ENCODE measurements around the gene NRBF2.
A peak's percentile ranks its signal among the peaks of the same experiment; 100 is the strongest.

The NRBF2 gene

DNA sequence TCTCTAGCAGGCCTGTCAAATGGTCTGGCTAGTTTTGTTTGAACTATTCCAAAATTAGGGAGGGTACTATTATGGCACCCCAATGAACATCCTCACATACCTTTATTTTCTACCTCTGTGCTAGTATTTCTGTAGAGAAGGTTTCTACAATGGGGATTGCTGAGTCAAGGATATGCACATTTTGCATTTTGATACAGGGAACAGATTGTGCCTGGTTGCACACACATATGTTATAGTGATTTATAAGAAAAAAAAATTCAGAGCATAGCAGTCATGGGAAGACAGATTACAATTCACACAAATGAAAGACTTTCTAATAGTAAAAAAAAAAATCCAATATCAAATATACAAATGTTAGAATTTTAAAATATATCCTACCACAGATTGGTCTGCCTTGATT lies 14.1 kb upstream of the NRBF2 start:
- Histone ChIP-seq H3K79me2 (ENCODE audit: control insufficient read depth, insufficient read depth, low read length, unreplicated experiment) (no peaks in the 10 kb centered on the region), H2AFZ (ENCODE audit: low read length, unreplicated experiment) (no peak overlapping the region), H3K27ac (ENCODE audit: low read depth, low read length) (no peak overlapping the region), H3K27me3 (ENCODE audit: insufficient read depth, low read length) (no peaks in the 10 kb centered on the region), H3K36me3 (ENCODE audit: insufficient read depth, low read length) (no peaks in the 10 kb centered on the region), H3K4me1 (ENCODE audit: control insufficient read depth, insufficient read depth, low read length, unreplicated experiment) (peaks cover 31% of the 10 kb centered on the region), H3K4me3 (ENCODE audit: low read depth, low read length) (no peak overlapping the region)

DNA sequence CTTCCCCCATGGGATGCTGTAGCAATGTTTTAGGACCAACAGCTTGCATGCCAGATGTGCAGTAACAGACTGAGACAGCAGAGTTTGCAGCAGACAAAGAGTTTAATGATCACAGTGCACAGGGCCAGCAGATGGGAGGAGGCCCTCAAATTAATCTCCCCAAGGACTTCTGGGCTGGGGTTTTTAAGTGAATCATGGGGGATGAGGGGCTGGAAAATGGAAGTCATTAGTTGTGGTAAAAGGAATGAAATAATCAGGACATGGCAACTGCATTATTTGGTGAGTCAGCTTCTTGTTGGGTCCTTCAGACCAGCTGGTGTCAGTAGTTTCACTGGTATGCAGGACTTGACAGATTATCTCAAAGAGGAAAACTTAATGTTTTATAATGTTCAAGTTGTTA lies 12.6 kb upstream of the NRBF2 start:
- no peak overlapping the region for H2AFZ ChIP-seq (ENCODE audit: low read length, unreplicated experiment)
- H3K4me3 ChIP-seq (ENCODE audit: low read depth, low read length), result no peak overlapping the region
- no peaks in the 10 kb centered on the region for H3K36me3 ChIP-seq (ENCODE audit: insufficient read depth, low read length)
- H3K27ac ChIP-seq (ENCODE audit: low read depth, low read length), result 0 out of 2 replicates have a peak overlapping the region, but pooled peaks have one; percentile 26
- H3K4me1 ChIP-seq (ENCODE audit: control insufficient read depth, insufficient read depth, low read length, unreplicated experiment), result peaks cover 19% of the 10 kb centered on the region
- H3K27me3 ChIP-seq (ENCODE audit: insufficient read depth, low read length), result no peaks in the 10 kb centered on the region
- no peaks in the 10 kb centered on the region for H3K79me2 ChIP-seq (ENCODE audit: control insufficient read depth, insufficient read depth, low read length, unreplicated experiment)

DNA sequence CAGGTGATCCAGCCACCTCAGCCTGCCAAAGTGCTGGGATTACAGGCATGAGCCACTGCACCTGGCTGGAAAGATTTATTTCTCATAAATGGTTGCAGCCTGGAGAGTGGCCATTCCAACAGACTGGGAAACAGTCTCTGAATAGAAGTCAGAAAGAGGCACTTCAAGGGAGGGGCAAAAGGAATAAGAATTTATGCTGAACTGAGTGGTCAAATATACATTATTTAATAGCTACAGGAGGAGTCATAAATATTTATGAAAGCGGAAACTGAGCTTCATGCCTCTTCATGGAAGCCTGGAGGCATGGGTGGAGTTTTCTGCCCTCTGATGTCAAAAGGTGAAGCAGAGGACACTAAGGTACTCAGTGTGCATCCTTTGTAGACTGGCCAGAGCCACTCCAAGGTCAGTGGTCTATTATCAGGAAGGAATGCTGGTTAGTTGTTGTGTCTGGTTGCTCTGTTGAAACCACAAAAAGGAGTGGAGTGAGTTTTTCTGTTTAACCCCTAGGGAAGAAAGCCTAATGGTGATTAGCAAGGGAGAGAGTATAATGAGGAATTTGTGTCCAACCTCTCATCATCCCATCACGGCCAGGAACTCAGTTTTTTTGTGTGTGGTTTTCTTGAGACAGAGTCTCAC lies 9.3 kb upstream of the NRBF2 start:
- Histone ChIP-seq H3K27ac (ENCODE audit: low read depth, low read length) (no peak overlapping the region), H3K4me3 (ENCODE audit: low read depth, low read length) (no peak overlapping the region), H2AFZ (ENCODE audit: low read length, unreplicated experiment) (no peak overlapping the region), H3K27me3 (ENCODE audit: insufficient read depth, low read length) (no peaks in the 10 kb centered on the region), H3K36me3 (ENCODE audit: insufficient read depth, low read length) (no peaks in the 10 kb centered on the region), H3K79me2 (ENCODE audit: control insufficient read depth, insufficient read depth, low read length, unreplicated experiment) (no peaks in the 10 kb centered on the region), H3K4me1 (ENCODE audit: control insufficient read depth, insufficient read depth, low read length, unreplicated experiment) (peaks cover 11% of the 10 kb centered on the region)

DNA sequence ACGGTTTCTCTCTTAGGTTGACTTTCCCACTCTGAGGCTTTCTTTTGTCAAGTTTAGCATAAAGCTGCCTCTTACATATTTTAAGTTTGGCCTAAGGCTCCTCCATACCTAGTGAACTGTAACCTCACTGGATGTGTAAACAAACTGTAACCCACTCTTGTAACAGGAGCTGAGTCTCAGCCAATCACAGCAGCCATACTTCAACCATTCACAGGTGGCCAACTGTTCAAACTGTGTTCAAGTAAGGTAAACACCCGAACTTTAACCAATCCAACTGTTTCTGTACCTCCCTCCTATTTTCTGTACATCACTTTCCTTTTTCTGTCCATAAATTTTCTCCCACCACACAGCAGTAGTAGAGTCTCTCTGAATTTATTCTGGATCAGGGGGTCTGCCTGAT lies 7.7 kb upstream of the NRBF2 start:
- Histone ChIP-seq H3K4me1 (ENCODE audit: control insufficient read depth, insufficient read depth, low read length, unreplicated experiment) (peaks cover 7% of the 10 kb centered on the region), H3K79me2 (ENCODE audit: control insufficient read depth, insufficient read depth, low read length, unreplicated experiment) (no peaks in the 10 kb centered on the region), H3K27ac (ENCODE audit: low read depth, low read length) (no peak overlapping the region), H3K36me3 (ENCODE audit: insufficient read depth, low read length) (no peaks in the 10 kb centered on the region), H2AFZ (ENCODE audit: low read length, unreplicated experiment) (no peak overlapping the region), H3K4me3 (ENCODE audit: low read depth, low read length) (no peak overlapping the region), H3K27me3 (ENCODE audit: insufficient read depth, low read length) (no peaks in the 10 kb centered on the region)

DNA sequence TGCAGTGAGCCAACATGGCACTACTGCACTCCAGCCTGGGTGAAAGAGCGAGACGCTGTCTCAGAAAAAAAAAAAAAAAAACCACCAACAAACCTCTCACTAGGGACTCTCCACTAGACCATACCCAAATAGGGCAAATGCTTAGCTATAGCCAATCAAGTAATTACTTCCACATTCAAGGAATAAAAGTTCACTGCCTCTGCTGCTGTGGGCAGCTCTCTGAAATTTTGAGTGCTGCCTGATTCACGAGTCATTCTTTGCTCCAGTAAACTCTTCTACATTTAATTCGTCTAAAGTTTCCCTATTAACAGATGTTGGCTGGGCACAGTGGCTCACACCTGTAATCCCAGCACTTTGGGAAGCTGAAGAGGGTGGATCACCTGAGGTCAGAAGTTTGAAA lies 4.7 kb upstream of the NRBF2 start:
- H3K27ac ChIP-seq (ENCODE audit: low read depth, low read length), result no peak overlapping the region
- H3K27me3 ChIP-seq (ENCODE audit: insufficient read depth, low read length), result no peaks in the 10 kb centered on the region
- H3K36me3 ChIP-seq (ENCODE audit: insufficient read depth, low read length), result no peaks in the 10 kb centered on the region
- H3K4me1 ChIP-seq (ENCODE audit: control insufficient read depth, insufficient read depth, low read length, unreplicated experiment), result peaks cover 3% of the 10 kb centered on the region
- H3K4me3 ChIP-seq (ENCODE audit: low read depth, low read length), result no peak overlapping the region
- no peak overlapping the region for H2AFZ ChIP-seq (ENCODE audit: low read length, unreplicated experiment)
- H3K79me2 ChIP-seq (ENCODE audit: control insufficient read depth, insufficient read depth, low read length, unreplicated experiment), result peaks cover 1% of the 10 kb centered on the region

DNA sequence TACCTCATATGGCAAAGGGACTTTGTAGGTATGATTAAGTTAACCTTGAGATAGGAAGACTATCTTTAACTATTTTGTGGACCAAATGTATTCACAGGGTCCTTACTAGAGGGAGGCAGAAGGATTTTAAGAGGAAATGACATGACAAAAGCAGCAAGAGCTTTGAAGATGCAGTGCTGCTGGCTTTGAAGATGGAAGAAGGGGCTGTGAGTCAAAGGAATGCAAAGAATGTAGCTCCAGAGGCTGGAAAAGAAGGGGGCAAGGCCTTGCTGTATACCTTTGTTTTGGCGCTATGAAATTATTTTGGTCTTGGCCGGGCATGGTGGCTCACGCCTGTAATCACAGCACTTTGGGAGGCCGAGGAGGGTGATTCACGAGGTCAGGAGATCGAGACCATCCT lies 3.2 kb upstream of the NRBF2 start:
- Histone ChIP-seq H3K27me3 (ENCODE audit: insufficient read depth, low read length) (no peaks in the 10 kb centered on the region), H2AFZ (ENCODE audit: low read length, unreplicated experiment) (no peak overlapping the region), H3K79me2 (ENCODE audit: control insufficient read depth, insufficient read depth, low read length, unreplicated experiment) (peaks cover 16% of the 10 kb centered on the region), H3K27ac (ENCODE audit: low read depth, low read length) (no peak overlapping the region), H3K4me3 (ENCODE audit: low read depth, low read length) (no peak overlapping the region), H3K4me1 (ENCODE audit: control insufficient read depth, insufficient read depth, low read length, unreplicated experiment) (peaks cover 9% of the 10 kb centered on the region), H3K36me3 (ENCODE audit: insufficient read depth, low read length) (no peaks in the 10 kb centered on the region)

DNA sequence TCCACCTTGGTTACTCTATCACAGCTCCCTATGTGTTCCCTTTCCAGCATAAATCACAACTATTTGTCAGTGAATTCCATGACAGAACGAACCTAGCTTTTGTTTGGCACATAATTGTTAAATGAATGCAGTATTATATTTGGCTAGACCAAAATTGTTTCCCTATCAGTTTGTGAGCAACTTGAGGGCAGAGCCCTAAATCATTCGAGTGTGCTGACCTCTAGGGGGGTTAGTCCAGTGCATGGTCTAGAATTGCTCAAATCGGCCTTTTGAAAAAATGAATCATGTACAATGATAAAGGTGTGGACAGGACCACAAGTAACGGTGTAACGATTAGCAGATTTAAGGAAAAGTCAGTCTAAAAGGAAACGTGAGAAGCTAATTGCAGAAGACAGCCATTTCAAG lies 475 bp upstream of the NRBF2 start:
- Histone ChIP-seq H2AFZ (ENCODE audit: low read length, unreplicated experiment) (peak overlapping the region; percentile 84), H3K27me3 (ENCODE audit: insufficient read depth, low read length) (no peaks in the 10 kb centered on the region)

DNA sequence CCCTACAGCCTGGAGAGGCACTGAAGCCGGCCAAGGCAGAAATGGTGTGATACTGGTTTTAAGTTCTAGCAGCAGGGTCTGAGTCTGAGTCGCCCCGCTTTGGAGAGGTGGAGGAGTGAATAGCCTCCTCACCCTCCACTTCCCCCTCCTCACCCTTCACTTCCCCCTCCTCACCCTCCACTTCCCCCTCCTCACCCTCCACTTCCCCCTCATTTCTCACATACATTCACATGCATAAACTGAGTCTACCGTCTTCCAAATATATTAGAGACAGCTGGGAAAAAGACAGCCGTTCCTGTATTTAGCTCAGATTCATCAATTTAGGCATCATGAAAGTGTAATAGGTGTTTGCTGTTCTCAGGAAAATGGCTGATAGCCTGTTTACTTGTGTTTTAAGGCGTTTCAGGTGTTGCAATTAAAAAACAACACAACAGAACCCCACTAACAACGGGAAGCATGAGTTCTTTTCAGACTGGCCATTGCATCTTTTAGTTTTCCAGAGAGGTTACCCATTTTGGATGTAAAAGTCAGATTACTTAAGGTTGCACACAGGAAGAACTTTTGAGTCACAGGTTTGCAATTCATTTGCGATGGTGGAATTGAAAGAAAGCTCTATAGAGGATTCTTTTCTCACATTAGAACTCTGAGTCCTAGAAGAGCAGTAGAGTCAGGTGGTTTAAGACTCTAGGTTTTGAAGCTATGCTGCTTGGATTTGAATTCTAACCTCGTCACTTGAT lies 861 bp downstream of the NRBF2 start:
- Histone ChIP-seq H3K79me2 (ENCODE audit: control insufficient read depth, insufficient read depth, low read length, unreplicated experiment) (peaks cover 55% of the 10 kb centered on the region), H3K27ac (ENCODE audit: low read depth, low read length) (peak overlapping the region; percentile 78), H3K36me3 (ENCODE audit: insufficient read depth, low read length) (peaks cover 6% of the 10 kb centered on the region; the same call in 1 of the 2 replicates), H2AFZ (ENCODE audit: low read length, unreplicated experiment) (peak overlapping the region; percentile 72), H3K27me3 (ENCODE audit: insufficient read depth, low read length) (no peaks in the 10 kb centered on the region), H3K4me1 (ENCODE audit: control insufficient read depth, insufficient read depth, low read length, unreplicated experiment) (peaks cover 20% of the 10 kb centered on the region), H3K4me3 (ENCODE audit: low read depth, low read length) (peak overlapping the region; percentile 86)

More for the DNA sequence above, 475 bp upstream of the NRBF2 start:
- H3K4me1 ChIP-seq (ENCODE audit: control insufficient read depth, insufficient read depth, low read length, unreplicated experiment), result peaks cover 20% of the 10 kb centered on the region
- H3K36me3 ChIP-seq (ENCODE audit: insufficient read depth, low read length), result peaks cover 6% of the 10 kb centered on the region; the same call in 1 of the 2 replicates
- peaks cover 43% of the 10 kb centered on the region for H3K79me2 ChIP-seq (ENCODE audit: control insufficient read depth, insufficient read depth, low read length, unreplicated experiment)
- H3K27ac ChIP-seq (ENCODE audit: low read depth, low read length), result peak overlapping the region; percentile 15; the same call in 1 of the 2 replicates
- peak overlapping the region; percentile 86 for H3K4me3 ChIP-seq (ENCODE audit: low read depth, low read length)

DNA sequence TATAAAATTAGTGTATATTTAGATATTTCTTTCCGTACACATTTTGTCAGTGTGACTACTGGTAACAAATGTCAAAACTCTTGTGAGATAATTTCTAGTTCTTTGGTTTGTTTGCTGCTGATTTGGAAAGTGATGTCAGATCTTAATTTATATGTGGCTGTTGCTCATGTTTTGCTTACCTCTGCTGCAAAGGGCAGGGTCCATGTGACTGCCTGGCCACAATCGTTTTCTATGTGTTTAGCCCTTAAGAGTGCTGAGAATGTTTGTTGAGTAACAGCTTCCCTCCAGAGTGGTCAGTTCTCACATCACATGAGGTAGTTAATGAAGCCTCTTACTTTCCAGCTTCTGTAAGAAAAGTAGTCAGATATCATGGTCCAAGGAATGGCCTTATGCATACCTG lies 4.2 kb downstream of the NRBF2 start:
- Histone ChIP-seq H3K27ac (ENCODE audit: low read depth, low read length) (no peak overlapping the region), H3K4me1 (ENCODE audit: control insufficient read depth, insufficient read depth, low read length, unreplicated experiment) (peaks cover 24% of the 10 kb centered on the region), H3K79me2 (ENCODE audit: control insufficient read depth, insufficient read depth, low read length, unreplicated experiment) (peaks cover 88% of the 10 kb centered on the region), H3K27me3 (ENCODE audit: insufficient read depth, low read length) (no peaks in the 10 kb centered on the region), H3K36me3 (ENCODE audit: insufficient read depth, low read length) (peaks cover 9% of the 10 kb centered on the region; the same call in 1 of the 2 replicates), H2AFZ (ENCODE audit: low read length, unreplicated experiment) (no peak overlapping the region), H3K4me3 (ENCODE audit: low read depth, low read length) (no peak overlapping the region)

DNA sequence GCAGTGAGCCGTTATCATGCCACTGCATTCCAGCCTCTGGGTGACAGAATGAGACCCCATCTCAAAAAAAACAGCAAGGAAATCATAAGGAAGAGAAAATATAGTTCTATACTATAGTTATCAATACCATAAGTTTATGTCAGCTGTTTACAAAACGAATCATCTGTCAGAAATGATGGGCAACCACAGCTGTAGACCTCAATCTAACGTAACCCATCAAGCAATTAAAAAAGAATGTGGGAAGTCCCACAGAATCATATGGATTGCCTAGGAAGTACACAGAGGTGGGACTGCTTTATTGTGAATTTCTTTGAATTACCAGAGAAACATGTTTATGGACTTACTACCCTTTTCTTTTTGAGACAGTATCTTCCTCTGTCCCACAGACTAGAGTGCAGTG lies 6.9 kb downstream of the NRBF2 start:
- Histone ChIP-seq H3K36me3 (ENCODE audit: insufficient read depth, low read length) (peaks cover 9% of the 10 kb centered on the region; the same call in 1 of the 2 replicates), H3K27ac (ENCODE audit: low read depth, low read length) (no peak overlapping the region), H3K4me1 (ENCODE audit: control insufficient read depth, insufficient read depth, low read length, unreplicated experiment) (peaks cover 18% of the 10 kb centered on the region), H3K4me3 (ENCODE audit: low read depth, low read length) (no peak overlapping the region), H3K79me2 (ENCODE audit: control insufficient read depth, insufficient read depth, low read length, unreplicated experiment) (peaks cover 95% of the 10 kb centered on the region), H2AFZ (ENCODE audit: low read length, unreplicated experiment) (no peak overlapping the region), H3K27me3 (ENCODE audit: insufficient read depth, low read length) (no peaks in the 10 kb centered on the region)

DNA sequence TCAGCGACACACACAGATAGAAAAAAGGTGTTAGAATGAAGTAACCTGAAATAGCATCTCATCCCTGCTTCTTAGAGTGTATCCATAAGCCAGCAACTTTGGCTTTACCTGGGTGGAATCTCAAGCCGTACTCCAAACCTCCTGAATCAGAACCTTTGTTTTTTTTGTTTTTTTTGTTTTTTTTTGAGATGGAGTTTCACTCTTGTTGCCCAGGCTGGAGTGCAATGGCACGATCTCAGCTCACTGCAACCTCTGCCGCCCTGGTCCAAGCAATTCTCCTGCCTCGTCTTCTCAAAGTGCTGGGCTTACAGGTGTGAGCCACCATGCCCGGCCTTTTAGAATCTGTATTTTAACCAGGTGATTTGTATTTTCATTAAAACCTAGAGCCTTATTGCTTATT lies 9.0 kb downstream of the NRBF2 start:
- no peak overlapping the region for H2AFZ ChIP-seq (ENCODE audit: low read length, unreplicated experiment)
- no peak overlapping the region for H3K27ac ChIP-seq (ENCODE audit: low read depth, low read length)
- H3K79me2 ChIP-seq (ENCODE audit: control insufficient read depth, insufficient read depth, low read length, unreplicated experiment), result peaks cover 92% of the 10 kb centered on the region
- no peak overlapping the region for H3K4me3 ChIP-seq (ENCODE audit: low read depth, low read length)
- H3K36me3 ChIP-seq (ENCODE audit: insufficient read depth, low read length), result peaks cover 8% of the 10 kb centered on the region
- H3K27me3 ChIP-seq (ENCODE audit: insufficient read depth, low read length), result no peaks in the 10 kb centered on the region
- peaks cover 21% of the 10 kb centered on the region for H3K4me1 ChIP-seq (ENCODE audit: control insufficient read depth, insufficient read depth, low read length, unreplicated experiment)
